Thyroid gland (tissue), 4 donors: ENCODE results near the gene ZNHIT1. TPM values are rescaled to one million over a fixed set of nuclear protein-coding genes. Genes with fewer than 3 reads are reported as not detected.
A peak's percentile ranks its signal among the peaks of the same experiment; 100 is the strongest.

Source experiments
- DNase-seq, 2 donors: peaks; one replicate each; pipeline ENCODE4 v3.0.0-alpha.2; 2019
- H3K27ac ChIP-seq, 3 donors: fragments of 200-600 bp; sonication (generic); 1 replicate in 2 of 3; 2 replicates in 1 of 3; pipeline ENCODE4 v1.5.1; 2016 to 2019; ENCODE audit warnings: mild to moderate bottlenecking in 1 of 3, moderate library complexity in 1 of 3
- H3K27me3 ChIP-seq: fragments of 200-600 bp; sonication (generic); one replicate; pipeline ENCODE4 v1.5.1; 2019
- H3K36me3 ChIP-seq, 2 donors: fragments of 200-600 bp; sonication (generic); one replicate each; pipeline ENCODE4 v1.5.1; 2016 to 2019
- H3K4me1 ChIP-seq, 2 donors: fragments of 200-600 bp; sonication (generic); one replicate each; pipeline ENCODE4 v1.5.1; 2017 to 2019
- H3K4me3 ChIP-seq, 3 donors: fragments of 200-600 bp; sonication (generic); replicated peaks in 1 of 3; 1 replicate in 2 of 3; 2 replicates in 1 of 3; pipeline ENCODE4 v1.5.1; 2016; ENCODE audit warnings: mild to moderate bottlenecking in 1 of 3
- H3K9me3 ChIP-seq: fragments of 200-600 bp; sonication (generic); one replicate; pipeline ENCODE4 v1.5.1; 2017
- CTCF ChIP-seq, 6 experiments: fragments of 200-600 bp in 3 of 6; fragments of 450-650 bp in 3 of 6; sonication (generic) in 3 of 6; IDR thresholded peaks; one replicate each; pipeline ENCODE4 v1.5.1; 2016 to 2019; ENCODE audit warnings: antibody characterized with exemption in 6 of 6, mild to moderate bottlenecking in 2 of 6, inconsistent platforms in 1 of 6, moderate library complexity in 1 of 6
- POLR2A ChIP-seq, 2 donors: fragments of 450-650 bp; IDR thresholded peaks; one replicate each; pipeline ENCODE4 v1.6.1; 2017; ENCODE audit warnings: antibody characterized with exemption in 2 of 2, mild to moderate bottlenecking in 2 of 2, moderate library complexity in 1 of 2
- WGBS, 2 donors: methylation state at CpG; one replicate each; pipeline ENCODE4 v1.1.5; 2017; 5-methylcytosine and 5-hydroxymethylcytosine counted together
- intact Hi-C: fragments of 100-400 bp; cut with DNase I; formaldehyde crosslinking; loops from one replicate; pipeline ENCODE4 v1.15.1; 2023
- total RNA-seq, 4 donors: library from RNA; depleted of rRNA; stranded (reverse); fragments of >200 nt; gene quantifications; one replicate each; pipeline ENCODE4 v1.2.3, GENCODE V29; 2016

The ZNHIT1 gene
- total RNA-seq, 4 donors from 2014 or later: 71.5 to 141 (median 107) TPM

DNA sequence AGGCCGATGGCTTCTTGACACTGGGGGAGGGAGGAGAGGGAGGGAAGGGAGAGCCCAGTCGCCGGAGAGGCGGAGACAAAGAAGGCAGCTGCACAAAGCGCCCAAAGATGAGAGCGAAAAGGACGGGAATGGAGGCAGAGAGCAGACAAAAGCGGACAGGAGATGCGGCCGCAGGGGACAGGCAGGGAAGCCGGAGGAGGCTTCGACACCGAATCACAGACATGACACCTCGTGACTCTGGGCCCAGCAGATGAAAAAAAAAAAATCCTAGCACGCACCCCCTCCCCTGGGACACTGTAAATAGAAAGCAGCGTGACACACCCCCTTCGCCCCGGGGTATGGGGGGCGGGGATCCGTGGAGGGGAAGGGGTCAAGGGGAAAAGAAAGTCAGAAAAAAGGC is 38.8 kb upstream of the ZNHIT1 start:
- Histone ChIP-seq H3K4me1 (peaks cover 0 to 15% of the 10 kb centered on the region in 2 donors), H3K27ac (no peak overlapping the region), H3K9me3 (no peaks in the 10 kb centered on the region), H3K4me3 (no peak overlapping the region), H3K27me3 (peaks cover 28% of the 10 kb centered on the region), H3K36me3 (no peaks in the 10 kb centered on the region)
- TF ChIP-seq CTCF (IDR thresholded peaks at IDR 0.05) (no peak), POLR2A (IDR thresholded peaks at IDR 0.05) (no peak)
- intact Hi-C loops: no loop called here
- peak in 1 of 2 donors; percentile 5 for DNase-seq
- WGBS, 2 donors: 1 to 2% methylated on average over 19 to 20 of the region's 20 CpGs

DNA sequence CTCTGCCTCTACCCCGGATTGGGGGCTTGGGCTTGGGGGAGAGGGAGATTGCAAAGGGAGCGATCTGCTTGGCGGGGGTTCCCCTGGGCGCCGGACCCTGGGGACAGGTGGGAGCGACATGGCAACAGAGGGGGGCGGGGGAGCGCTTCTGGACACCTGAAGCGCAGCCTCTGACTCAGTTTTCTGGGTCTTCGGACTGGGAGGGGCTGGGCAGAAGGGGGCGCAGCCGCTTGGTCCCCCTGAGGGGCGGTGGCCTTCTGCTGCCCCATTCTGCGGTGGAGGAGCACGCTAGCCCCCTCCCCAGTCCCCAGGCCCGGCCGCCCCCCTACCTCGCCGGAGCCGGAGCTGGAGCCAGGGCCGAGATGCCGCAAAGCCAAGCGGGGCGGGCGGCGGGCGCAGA is 38.3 kb upstream of the ZNHIT1 start:
- TF ChIP-seq POLR2A (IDR thresholded peaks at IDR 0.05) (no peak), CTCF (IDR thresholded peaks at IDR 0.05) (no peak)
- Histone ChIP-seq H3K27ac (no peak overlapping the region), H3K4me3 (no peak overlapping the region), H3K9me3 (no peaks in the 10 kb centered on the region), H3K4me1 (peaks cover 0 to 14% of the 10 kb centered on the region in 2 donors), H3K36me3 (no peaks in the 10 kb centered on the region), H3K27me3 (peaks cover 23% of the 10 kb centered on the region)
- no peak for DNase-seq
- 8 to 20% methylated on average over 1 to 10 of the region's 27 CpGs for WGBS, 2 donors
- intact Hi-C loops: no loop called here

DNA sequence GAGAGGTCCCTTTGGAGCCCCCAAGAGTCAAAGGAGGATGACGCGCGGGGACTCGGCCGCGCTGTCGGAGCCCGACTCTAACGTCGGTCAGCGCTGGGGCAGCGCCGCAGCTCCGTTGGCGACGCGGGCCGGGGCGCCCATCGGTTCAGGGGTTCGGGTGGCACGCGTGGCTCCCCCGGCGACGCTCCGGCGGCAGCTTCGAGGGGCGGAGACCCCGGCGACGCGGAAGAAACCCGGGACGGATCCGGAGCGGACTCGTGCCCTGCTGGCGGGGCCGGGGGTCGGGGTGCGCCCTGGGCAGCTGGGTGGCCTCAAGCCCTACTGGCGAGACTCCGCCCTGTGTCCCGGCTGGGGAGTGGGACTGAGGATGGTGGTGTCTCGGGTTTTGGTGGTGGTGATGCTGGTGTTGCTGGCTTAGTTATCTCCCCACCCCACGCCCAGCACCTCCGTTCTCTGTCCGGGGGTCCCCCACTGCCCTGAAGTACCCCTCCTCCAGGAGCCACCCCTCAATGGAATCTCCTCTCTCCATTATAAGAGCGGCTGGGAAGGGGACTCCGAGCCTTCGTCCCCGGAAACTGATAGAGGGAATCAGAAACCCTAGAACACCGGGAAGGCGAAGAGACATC is 37.7 kb upstream of the ZNHIT1 start, which contains the start of gene NAT16:
NAT16 (minus strand) TSS at position 164 of the 626 bp plus-strand sequence. CDS start 5,486 bp downstream, outside the sequence.
- WGBS, 2 donors: 4 to 7% methylated on average over 7 to 42 of the region's 56 CpGs
- no peak for DNase-seq

GRCh38 chr7:101185258-101185839 is 32.6 kb upstream of the ZNHIT1 start:
- no peaks in the 10 kb centered on the region for H3K9me3 ChIP-seq
- H3K27ac ChIP-seq: no peak overlapping the region
- H3K4me3 ChIP-seq: no peak overlapping the region
- WGBS, 2 donors: 50 to 61% methylated on average over 5 of the region's 5 CpGs
- intact Hi-C loops: no loop called here
- peaks cover 8% of the 10 kb centered on the region for H3K27me3 ChIP-seq
- no peaks in the 10 kb centered on the region for H3K4me1 ChIP-seq
- no peak for DNase-seq
- H3K36me3 ChIP-seq: no peaks in the 10 kb centered on the region
- TF ChIP-seq POLR2A (IDR thresholded peaks at IDR 0.05) (no peak), CTCF (IDR thresholded peaks at IDR 0.05) (no peak)

More for the DNA sequence above, 37.7 kb upstream of the ZNHIT1 start, which contains the start of gene NAT16:
- intact Hi-C loops: no loop called here
- H3K4me3 ChIP-seq: no peak within 1 kb of the TSS
- peaks cover 0 to 14% of the 10 kb centered on the region in 2 donors for H3K4me1 ChIP-seq
- no peaks in the 10 kb centered on the region for H3K36me3 ChIP-seq
- peaks cover 23% of the 10 kb centered on the region for H3K27me3 ChIP-seq
- H3K9me3 ChIP-seq: no peaks in the 10 kb centered on the region
- H3K27ac ChIP-seq: no peak within 1 kb of the TSS
- no peak for TF ChIP-seq CTCF (IDR thresholded peaks at IDR 0.05)
- no peak for TF ChIP-seq POLR2A (IDR thresholded peaks at IDR 0.05)

- TF ChIP-seq POLR2A (IDR thresholded peaks at IDR 0.05): no peak
- no peak for TF ChIP-seq CTCF (IDR thresholded peaks at IDR 0.05)
- peaks cover under 1% of the 10 kb centered on the region for H3K27me3 ChIP-seq
- H3K36me3 ChIP-seq: no peaks in the 10 kb centered on the region
- H3K4me3 ChIP-seq: no peak overlapping the region
- H3K9me3 ChIP-seq: no peaks in the 10 kb centered on the region
- WGBS, 2 donors: 74 to 77% methylated on average over 6 of the region's 6 CpGs
- no peak for DNase-seq
- H3K4me1 ChIP-seq: no peaks in the 10 kb centered on the region
- no peak overlapping the region for H3K27ac ChIP-seq
- intact Hi-C loops: no loop called here
Measured at GRCh38 chr7:101186194-101186593, 31.8 kb upstream of the ZNHIT1 start.
